MM.1S (cell line): ENCODE data around the gene FAM240A.

Experiments
- DNase-seq: peaks from one replicate; pipeline ENCODE4 v3.0.0-alpha.2; 2015
- H2AFZ ChIP-seq: fragments of 300-600 bp; sonication (generic); 2 replicates; pipeline ENCODE4 v1.6.0; 2016; ENCODE audit warnings: antibody characterized with exemption, low read length
- H3F3A ChIP-seq: fragments of 300-600 bp; sonication (generic); 2 replicates; pipeline ENCODE4 v1.6.1; 2016; ENCODE audit warnings: mild to moderate bottlenecking, antibody characterized with exemption, low read length, moderate library complexity, mixed read lengths; ENCODE audit not compliant: insufficient read depth
- H3K27ac ChIP-seq: fragments of 300-600 bp; sonication (generic); 2 replicates; pipeline ENCODE4 v1.5.1; 2016; ENCODE audit warnings: mild to moderate bottlenecking, low read length
- H3K27me3 ChIP-seq: fragments of 300-600 bp; sonication (generic); replicated peaks from 2 replicates; pipeline ENCODE4 v1.6.0; 2016; ENCODE audit warnings: low read length; ENCODE audit not compliant: insufficient read depth
- H3K36me3 ChIP-seq: fragments of 300-600 bp; sonication (generic); replicated peaks from 2 replicates; pipeline ENCODE4 v1.6.1; 2016; ENCODE audit warnings: mild to moderate bottlenecking, low read length, mixed read lengths; ENCODE audit not compliant: insufficient read depth
- H3K4me1 ChIP-seq: fragments of 300-600 bp; sonication (generic); 2 replicates; pipeline ENCODE4 v1.6.1; 2016; ENCODE audit warnings: low read length, mixed read lengths
- H3K4me2 ChIP-seq: fragments of 300-600 bp; sonication (generic); 2 replicates; pipeline ENCODE4 v1.6.0; 2016; ENCODE audit warnings: low read depth, low read length
- H3K4me3 ChIP-seq: fragments of 300-600 bp; sonication (generic); 2 replicates; pipeline ENCODE4 v1.5.1; 2016; ENCODE audit warnings: low read length, mixed read lengths
- H3K79me2 ChIP-seq: fragments of 300-600 bp; sonication (generic); 2 replicates; pipeline ENCODE4 v1.6.1; 2016; ENCODE audit warnings: mixed run types, low read length, mixed read lengths
- H3K9ac ChIP-seq: fragments of 300-600 bp; sonication (generic); 2 replicates; pipeline ENCODE4 v1.6.1; 2016; ENCODE audit warnings: low read length, mixed read lengths
- H3K9me2 ChIP-seq: fragments of 300-600 bp; sonication (generic); replicated peaks from 2 replicates; pipeline ENCODE4 v1.6.1; 2016; ENCODE audit warnings: mild to moderate bottlenecking, low read length, mixed read lengths; ENCODE audit not compliant: insufficient read depth
- H3K9me3 ChIP-seq: fragments of 300-600 bp; sonication (generic); replicated peaks from 2 replicates; pipeline ENCODE4 v1.6.1; 2016; ENCODE audit warnings: mild to moderate bottlenecking, low read length, mixed read lengths; ENCODE audit not compliant: insufficient read depth
- H4K20me1 ChIP-seq: fragments of 300-600 bp; sonication (generic); 2 replicates; pipeline ENCODE4 v1.6.1; 2016; ENCODE audit warnings: mild to moderate bottlenecking, low read length, moderate library complexity, mixed read lengths; ENCODE audit not compliant: insufficient read depth
- CTCF ChIP-seq: fragments of 300-600 bp; sonication (generic); IDR thresholded peaks from 2 replicates; pipeline ENCODE4 v1.5.1; 2016; ENCODE audit warnings: antibody characterized with exemption, low read length, mixed read lengths
- EZH2 ChIP-seq: fragments of 300-600 bp; sonication (generic); optimal IDR thresholded peaks from 2 replicates; pipeline ENCODE3; 2017; ENCODE audit warnings: low read depth, mild to moderate bottlenecking, antibody characterized with exemption, low read length, mixed read lengths
- EZH2phosphoT487 ChIP-seq: fragments of 300-600 bp; sonication (generic); IDR thresholded peaks from 2 replicates; pipeline ENCODE4 v1.6.1; 2018; ENCODE audit warnings: antibody characterized with exemption, low read length

The FAM240A gene

GRCh38 chr3:46660003-46660402, 47.7 kb downstream of the FAM240A start:
- no peak for DNase-seq
- TF ChIP-seq EZH2, result no peak
- no peak for TF ChIP-seq CTCF
- TF ChIP-seq EZH2phosphoT487, result no peak
- H3K4me3 ChIP-seq, result no peak overlapping the region
- no peak overlapping the region for H3K27ac ChIP-seq
- no peaks in the 10 kb centered on the region for H4K20me1 ChIP-seq
- H3K9me2 ChIP-seq, result no peaks in the 10 kb centered on the region
- H3K4me1 ChIP-seq, result no peaks in the 10 kb centered on the region
- H3K79me2 ChIP-seq, result no peaks in the 10 kb centered on the region
- no peaks in the 10 kb centered on the region for H3F3A ChIP-seq
- H2AFZ ChIP-seq, result no peak overlapping the region
- H3K4me2 ChIP-seq, result no peak overlapping the region
- no peaks in the 10 kb centered on the region for H3K36me3 ChIP-seq
- H3K27me3 ChIP-seq, result no peaks in the 10 kb centered on the region
- H3K9ac ChIP-seq, result no peak overlapping the region
- H3K9me3 ChIP-seq, result no peaks in the 10 kb centered on the region

- Histone ChIP-seq H3K4me2 (no peak overlapping the region), H3K9me3 (no peaks in the 10 kb centered on the region), H3K27ac (no peak overlapping the region), H2AFZ (no peak overlapping the region), H3K9ac (no peak overlapping the region), H3K4me3 (no peak overlapping the region), H4K20me1 (no peaks in the 10 kb centered on the region), H3K4me1 (no peaks in the 10 kb centered on the region), H3K36me3 (no peaks in the 10 kb centered on the region), H3F3A (no peaks in the 10 kb centered on the region), H3K9me2 (no peaks in the 10 kb centered on the region), H3K27me3 (no peaks in the 10 kb centered on the region), H3K79me2 (no peaks in the 10 kb centered on the region)
- TF ChIP-seq EZH2phosphoT487 (no peak), EZH2 (no peak), CTCF (no peak)
- no peak for DNase-seq
Measured at GRCh38 chr3:46660543-46661523, 48.5 kb downstream of the FAM240A start.

- Histone ChIP-seq H3K36me3 (no peaks in the 10 kb centered on the region), H3K27ac (no peak overlapping the region), H3K9ac (no peak overlapping the region), H4K20me1 (no peaks in the 10 kb centered on the region), H3F3A (no peaks in the 10 kb centered on the region), H3K9me2 (no peaks in the 10 kb centered on the region), H3K9me3 (no peaks in the 10 kb centered on the region), H2AFZ (no peak overlapping the region), H3K27me3 (no peaks in the 10 kb centered on the region), H3K79me2 (no peaks in the 10 kb centered on the region), H3K4me2 (no peak overlapping the region), H3K4me1 (no peaks in the 10 kb centered on the region), H3K4me3 (no peak overlapping the region)
- no peak for TF ChIP-seq CTCF
- TF ChIP-seq EZH2phosphoT487, result no peak
- TF ChIP-seq EZH2, result no peak
- no peak for DNase-seq
Measured at GRCh38 chr3:46661776-46662766, 49.7 kb downstream of the FAM240A start.
